22Rv1 (cell line): ENCODE data around the gene HMCES.
"Not testable (repeated sequence)": the region's sequence is repeated elsewhere in the genome, so short reads cannot be mapped to it uniquely, and the experiment has no call there.

ENCODE experiments used
- H3K27ac ChIP-seq: fragments of 450-650 bp; 2 replicates; pipeline ENCODE4 v1.5.1; 2017
- ZFX ChIP-seq: fragments of 450-650 bp; IDR thresholded peaks from 2 replicates; pipeline ENCODE4 v1.6.1; 2017; ENCODE audit warnings: antibody characterized with exemption, borderline replicate concordance
- TF ChIP-seq, protein P1 (sequence below): fragments of 450-650 bp; IDR thresholded peaks from 2 replicates; pipeline ENCODE4 v1.5.1; 2017; ENCODE audit warnings: mild to moderate bottlenecking

Gene HMCES

DNA sequence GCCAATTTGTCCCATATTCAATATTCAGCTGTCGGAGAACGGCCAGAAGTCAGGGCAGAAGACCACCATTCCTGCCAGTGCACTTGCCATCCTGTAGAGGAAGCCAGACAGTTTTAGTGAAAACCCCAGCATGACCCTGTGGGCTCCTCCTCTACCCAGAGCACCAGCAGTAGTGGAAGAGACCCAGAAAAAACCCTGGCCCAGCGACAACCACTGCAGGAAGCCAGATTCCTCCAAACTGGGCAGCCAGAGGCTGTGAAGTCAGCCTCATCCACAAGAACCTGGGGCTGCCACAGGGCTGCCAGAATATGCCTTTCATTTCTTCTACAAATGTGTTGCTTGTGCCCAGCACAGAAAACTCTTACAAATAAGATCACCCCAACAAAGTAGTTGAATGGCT lies 67.3 kb downstream of the HMCES start:
- H3K27ac ChIP-seq = no peak overlapping the region

DNA sequence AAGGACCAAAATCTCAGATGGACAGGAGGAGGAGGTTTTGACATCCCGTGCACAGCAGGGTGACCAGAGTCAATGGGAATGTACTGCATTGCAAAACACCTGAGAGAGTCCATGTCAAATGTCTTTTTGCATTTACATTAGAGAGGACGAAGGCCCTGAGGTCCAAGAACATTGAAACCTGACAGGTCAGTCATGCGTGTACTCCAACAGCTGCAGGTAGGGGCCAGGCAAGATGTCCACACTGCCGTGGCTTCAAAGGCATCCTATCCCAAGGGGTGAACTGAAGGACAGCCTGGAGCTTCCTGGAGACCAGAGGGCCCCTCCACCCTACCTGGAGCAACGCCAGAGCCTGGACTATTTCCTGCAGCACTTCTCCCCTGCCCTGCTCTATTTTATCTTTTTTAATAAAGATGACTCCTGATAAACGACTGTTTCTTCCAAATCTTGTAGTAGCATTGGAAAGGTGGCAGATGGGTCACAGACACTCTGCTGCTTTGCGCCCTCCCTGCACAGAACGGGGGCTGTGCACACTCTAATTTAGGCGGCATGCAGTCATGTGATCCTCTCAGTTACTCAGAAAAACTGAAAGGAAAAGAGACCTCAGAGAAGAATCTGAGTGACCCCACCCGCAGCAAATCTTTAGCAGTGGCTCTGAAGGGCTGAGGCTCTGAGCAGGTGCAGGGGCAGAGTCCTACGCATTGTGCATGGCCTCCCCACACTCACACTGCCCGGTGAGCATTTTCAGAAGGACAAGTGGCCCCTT lies 68.2 kb downstream of the HMCES start:
- no peak overlapping the region for H3K27ac ChIP-seq
- no peak for TF ChIP-seq ZFX
- TF ChIP-seq, protein P1, sequence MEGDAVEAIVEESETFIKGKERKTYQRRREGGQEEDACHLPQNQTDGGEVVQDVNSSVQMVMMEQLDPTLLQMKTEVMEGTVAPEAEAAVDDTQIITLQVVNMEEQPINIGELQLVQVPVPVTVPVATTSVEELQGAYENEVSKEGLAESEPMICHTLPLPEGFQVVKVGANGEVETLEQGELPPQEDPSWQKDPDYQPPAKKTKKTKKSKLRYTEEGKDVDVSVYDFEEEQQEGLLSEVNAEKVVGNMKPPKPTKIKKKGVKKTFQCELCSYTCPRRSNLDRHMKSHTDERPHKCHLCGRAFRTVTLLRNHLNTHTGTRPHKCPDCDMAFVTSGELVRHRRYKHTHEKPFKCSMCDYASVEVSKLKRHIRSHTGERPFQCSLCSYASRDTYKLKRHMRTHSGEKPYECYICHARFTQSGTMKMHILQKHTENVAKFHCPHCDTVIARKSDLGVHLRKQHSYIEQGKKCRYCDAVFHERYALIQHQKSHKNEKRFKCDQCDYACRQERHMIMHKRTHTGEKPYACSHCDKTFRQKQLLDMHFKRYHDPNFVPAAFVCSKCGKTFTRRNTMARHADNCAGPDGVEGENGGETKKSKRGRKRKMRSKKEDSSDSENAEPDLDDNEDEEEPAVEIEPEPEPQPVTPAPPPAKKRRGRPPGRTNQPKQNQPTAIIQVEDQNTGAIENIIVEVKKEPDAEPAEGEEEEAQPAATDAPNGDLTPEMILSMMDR = no peak

More for the DNA sequence above, 67.3 kb downstream of the HMCES start:
- TF ChIP-seq ZFX = no peak
- TF ChIP-seq, protein P1 = no peak

- no peak overlapping the region for H3K27ac ChIP-seq
- no peak for TF ChIP-seq ZFX
- TF ChIP-seq, protein P1 = no peak
Observed at GRCh38 chr3:129347458-129347845, 68.8 kb downstream of the HMCES start.

GRCh38 chr3:129348734-129349133 lies 70.1 kb downstream of the HMCES start:
- H3K27ac ChIP-seq = no peak overlapping the region
- TF ChIP-seq, protein P1 = no peak
- TF ChIP-seq ZFX = no peak

DNA sequence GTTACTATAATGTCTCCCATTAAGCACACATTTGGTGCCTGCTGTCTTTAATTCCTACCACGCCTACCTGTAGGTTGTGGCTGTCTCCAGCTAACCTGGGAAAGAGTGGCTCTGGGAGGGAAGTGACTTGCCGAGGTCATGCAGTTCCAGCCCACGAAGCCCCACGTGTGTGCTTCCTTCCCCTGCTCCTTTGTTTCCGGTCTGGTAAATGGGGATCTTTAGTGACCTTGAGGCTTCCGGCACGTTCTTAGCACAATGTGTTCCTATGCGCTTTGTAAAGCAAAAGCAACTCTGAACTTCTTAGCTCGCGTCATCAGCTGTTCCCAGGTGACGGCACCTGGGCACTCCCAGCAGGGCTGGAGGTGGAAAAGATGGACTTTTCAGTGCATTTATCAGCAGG lies 70.5 kb downstream of the HMCES start:
- H3K27ac ChIP-seq = not testable (repeated sequence)

DNA sequence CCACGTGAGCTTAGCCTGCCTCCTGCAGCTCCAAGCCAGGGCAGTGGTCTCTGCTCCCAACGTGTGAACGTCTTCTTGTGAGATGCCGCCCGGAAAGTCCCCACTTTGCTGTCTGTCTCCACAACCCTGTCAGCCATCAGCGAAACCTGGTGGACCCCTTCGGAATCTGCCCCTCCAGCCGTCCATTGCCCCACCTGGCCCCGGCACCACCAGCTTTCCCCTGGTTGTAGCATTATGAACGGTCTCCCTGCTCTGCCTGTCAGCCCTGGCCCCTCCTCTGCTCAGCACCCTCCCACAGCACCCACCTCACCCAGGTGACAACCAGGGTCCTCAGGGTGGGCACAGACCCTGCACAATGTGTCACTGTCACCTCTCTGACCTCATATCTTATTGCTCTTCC lies 71.1 kb downstream of the HMCES start:
- TF ChIP-seq ZFX = no peak
- TF ChIP-seq, protein P1 = no peak
- no peak overlapping the region for H3K27ac ChIP-seq

- TF ChIP-seq, protein P1 = no peak
- TF ChIP-seq ZFX = no peak
- H3K27ac ChIP-seq = no peak overlapping the region
Observed at GRCh38 chr3:129352045-129352444, 73.4 kb downstream of the HMCES start.
